ENCODE measurements around the gene RIC1.
"Not testable (repeated sequence)": the region's sequence is repeated elsewhere in the genome, so short reads cannot be mapped to it uniquely, and the experiment has no call there.

The RIC1 gene

DNA sequence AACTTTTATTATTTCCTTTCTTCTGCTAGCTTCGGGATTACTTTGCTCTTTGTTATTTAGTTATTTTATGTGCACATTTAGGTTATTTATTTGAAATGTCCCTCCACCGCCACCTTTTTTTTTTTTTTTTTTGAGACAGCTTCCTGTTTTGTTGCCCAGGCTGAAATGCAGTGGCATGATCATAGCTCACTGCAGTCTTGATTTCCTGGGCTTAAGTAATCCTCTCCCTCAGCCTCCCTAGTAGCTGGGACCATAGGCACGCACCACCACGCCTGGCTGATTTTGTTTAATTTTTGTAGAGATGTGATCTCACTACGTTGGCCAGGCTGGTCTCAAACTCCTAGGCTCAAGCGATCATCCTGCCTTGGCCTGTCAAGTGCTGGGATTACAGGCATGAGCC, 38.5 kb downstream of the RIC1 start:
- no peak for DNase-seq (ENCODE audit: low read depth)

DNA sequence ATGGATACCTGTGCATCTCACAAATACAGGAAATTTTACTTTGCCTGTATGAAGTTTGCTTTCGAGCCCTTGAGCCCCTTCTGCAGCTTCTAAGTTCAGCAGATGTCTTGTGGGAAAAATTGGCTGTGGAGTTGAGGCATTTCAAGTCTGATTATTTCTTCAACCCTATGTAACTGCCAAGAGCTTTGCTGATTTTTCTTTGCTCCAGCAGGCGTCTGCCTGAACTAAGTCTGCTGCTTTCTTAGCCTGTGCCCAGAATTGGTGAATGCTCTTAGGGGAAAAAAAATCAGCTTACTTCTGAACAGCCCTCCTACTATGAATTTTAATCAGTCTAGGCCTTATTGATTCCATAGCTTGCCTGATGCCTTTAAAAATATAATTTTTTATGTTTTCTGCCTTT, 41.2 kb downstream of the RIC1 start:
- DNase-seq (ENCODE audit: low read depth), result no peak

- no peak for DNase-seq (ENCODE audit: low read depth)
These were observed 42.9 kb downstream of the RIC1 start for GRCh38 chr9:5671711-5672353.

- not testable (repeated sequence) for DNase-seq (ENCODE audit: low read depth)
These were observed 46.1 kb downstream of the RIC1 start for GRCh38 chr9:5675046-5675445.

GRCh38 chr9:5683591-5683990, 54.7 kb downstream of the RIC1 start:
- not testable (repeated sequence) for DNase-seq (ENCODE audit: low read depth)

GRCh38 chr9:5684101-5684500, 55.2 kb downstream of the RIC1 start:
- no peak for DNase-seq (ENCODE audit: low read depth)

- no peak for DNase-seq (ENCODE audit: low read depth)
These were observed 59.2 kb downstream of the RIC1 start for GRCh38 chr9:5688109-5688508.

DNA sequence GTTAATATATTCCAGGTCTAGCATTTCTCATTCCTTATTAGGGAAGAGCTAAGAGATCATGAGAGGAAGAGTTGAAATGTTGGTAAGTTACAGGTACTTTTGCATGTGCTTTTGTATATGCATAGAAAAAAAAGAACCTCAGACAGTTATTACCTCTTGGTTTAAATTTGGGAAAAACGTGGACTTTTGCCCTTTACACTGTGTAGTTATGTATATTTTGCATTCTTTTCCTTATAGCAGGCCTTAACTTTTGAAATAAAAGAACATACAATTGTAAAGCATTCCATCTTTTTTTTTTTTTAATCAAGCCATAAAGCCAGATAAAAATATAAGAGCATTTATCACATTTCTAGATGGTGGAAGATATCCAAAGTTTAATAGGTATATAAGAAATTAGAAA, 61.4 kb downstream of the RIC1 start:
- no peak for DNase-seq (ENCODE audit: low read depth)

- no peak for DNase-seq (ENCODE audit: low read depth)
These were observed 67.0 kb downstream of the RIC1 start for GRCh38 chr9:5695860-5696259.

DNA sequence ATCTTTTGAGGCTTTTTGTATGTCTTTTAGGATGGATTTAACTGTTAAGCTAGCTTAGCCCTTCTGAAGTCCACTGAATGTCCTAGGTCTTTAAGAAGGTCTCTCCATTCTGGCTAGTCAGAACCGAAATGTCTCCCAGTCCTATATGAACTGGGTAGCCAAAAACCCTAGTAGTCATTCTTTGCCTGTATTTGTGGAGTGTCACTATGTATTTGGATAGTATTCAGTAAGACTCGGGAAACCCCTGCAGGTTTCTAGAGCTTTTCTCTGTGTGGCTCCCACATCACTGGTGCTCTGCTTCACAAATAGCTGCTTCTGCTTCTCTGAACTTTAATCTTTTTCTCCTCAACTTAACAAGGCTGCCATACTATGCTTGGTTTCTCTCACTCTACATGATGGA, 68.0 kb downstream of the RIC1 start:
- DNase-seq (ENCODE audit: low read depth), result no peak

DNA sequence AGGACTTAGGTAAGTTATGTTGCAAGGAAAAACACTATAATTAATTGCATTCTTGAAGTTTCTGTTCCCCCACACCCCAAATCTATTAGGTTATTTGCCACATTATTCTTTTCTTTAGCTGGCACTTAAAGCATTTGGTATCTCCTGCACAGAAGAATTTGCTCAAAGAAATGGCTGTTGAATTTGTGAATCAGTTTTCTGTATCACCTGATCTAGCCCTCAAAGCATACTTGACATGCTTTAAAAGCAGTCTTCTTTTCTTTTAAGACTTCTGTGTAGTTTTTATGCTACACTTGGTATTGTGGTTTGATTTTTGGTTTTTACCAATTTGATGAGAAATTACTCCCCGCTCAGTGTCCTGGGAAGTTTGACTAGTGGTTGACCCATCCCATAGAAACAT, 69.1 kb downstream of the RIC1 start:
- no peak for DNase-seq (ENCODE audit: low read depth)

- no peak for DNase-seq (ENCODE audit: low read depth)
These were observed 70.1 kb downstream of the RIC1 start for GRCh38 chr9:5698810-5699556.

DNA sequence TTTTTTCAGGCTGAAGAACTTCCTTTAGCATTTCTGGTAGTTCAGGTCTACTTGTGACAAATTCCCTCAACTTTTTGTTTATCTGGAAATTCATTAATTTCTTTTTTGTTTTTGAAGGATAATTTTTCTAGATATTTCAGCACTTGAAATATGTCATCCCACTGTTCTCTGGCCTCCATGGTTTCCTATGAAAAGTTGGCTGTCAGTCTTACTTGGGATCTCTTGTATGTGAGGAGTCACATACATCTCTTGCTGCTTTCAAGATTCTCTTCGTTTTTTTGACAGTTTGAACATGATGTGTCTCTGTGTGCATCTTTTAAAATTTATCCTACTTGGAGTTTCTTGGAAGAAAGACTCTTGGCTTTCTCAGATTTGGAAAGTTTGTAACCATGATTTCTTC, 79.5 kb downstream of the RIC1 start:
- peak; percentile 8 for DNase-seq (ENCODE audit: low read depth)

DNA sequence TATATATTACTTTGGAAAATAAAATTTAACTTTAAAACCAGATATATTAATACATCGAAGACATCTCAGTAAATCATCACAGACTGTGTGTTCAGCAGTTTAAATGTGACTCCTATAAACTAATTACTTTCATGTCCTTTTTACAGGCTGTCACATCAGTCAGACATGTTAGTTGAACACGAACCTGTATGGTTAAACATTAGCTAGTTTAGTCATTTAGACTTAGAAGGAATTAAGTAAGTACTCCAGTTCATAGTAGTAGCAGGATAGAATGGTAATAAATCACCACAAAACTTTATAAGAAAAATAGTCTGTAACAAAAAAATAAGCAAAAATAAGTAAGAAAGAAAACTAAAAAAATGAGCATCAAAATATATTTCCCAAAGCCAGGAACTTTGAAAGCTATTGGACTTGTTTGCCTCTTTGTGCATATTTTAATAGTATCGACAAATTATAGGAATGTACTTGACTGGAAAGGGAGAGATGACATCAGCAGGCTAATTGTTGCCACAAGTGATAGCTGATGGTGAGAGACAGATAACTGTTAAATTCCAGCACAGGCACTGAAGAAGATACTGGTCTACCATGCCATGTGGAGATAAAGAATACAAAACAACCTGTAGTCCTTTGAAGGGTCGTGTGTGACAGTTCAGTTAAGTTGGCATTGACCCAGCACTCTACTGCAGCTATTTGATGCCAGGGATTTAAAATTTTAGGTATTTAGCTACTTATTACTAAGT, 83.9 kb downstream of the RIC1 start:
- no peak for DNase-seq (ENCODE audit: low read depth)

DNA sequence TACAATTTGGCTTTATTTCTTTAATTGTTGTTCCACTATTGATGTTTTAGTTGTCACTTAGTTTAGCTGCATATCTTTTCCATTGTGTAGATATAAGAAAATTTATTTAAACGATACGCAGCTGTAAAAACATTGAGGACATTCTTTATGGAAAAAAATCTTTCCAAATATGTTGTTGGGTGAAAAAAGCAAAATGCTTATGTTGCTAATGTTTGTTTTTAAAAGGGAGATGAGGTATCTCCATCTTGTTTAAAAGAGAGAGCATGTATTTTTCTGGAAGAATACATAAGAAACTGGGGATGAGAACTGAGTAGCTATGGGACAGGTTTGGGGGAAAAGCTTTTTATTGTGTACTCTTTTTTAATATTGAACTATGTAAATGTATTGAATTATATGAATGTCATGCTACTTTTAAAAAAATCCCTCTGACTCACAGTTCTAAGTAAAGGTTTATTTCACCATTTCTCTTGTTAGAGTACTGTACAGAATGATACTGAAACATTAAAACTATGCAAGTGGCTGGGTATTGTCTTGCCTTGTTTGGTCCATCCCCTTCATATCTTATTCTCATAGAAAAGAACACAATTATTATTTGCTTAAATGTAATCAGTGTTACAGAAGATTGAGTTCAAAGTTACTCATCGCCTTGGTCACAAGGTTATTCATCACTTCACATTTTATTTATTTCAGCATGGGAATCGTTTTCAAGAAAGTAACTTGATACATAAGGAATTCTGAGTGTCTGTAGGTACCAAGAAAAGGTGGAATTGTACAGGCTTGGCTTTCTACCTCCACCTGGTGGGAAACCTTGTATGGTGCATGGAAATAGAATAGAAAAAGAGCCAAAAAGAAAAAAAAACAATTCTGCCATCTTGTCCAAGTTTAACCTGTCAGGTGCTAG, 85.8 kb downstream of the RIC1 start:
- DNase-seq (ENCODE audit: low read depth), result peak; percentile 58

DNA sequence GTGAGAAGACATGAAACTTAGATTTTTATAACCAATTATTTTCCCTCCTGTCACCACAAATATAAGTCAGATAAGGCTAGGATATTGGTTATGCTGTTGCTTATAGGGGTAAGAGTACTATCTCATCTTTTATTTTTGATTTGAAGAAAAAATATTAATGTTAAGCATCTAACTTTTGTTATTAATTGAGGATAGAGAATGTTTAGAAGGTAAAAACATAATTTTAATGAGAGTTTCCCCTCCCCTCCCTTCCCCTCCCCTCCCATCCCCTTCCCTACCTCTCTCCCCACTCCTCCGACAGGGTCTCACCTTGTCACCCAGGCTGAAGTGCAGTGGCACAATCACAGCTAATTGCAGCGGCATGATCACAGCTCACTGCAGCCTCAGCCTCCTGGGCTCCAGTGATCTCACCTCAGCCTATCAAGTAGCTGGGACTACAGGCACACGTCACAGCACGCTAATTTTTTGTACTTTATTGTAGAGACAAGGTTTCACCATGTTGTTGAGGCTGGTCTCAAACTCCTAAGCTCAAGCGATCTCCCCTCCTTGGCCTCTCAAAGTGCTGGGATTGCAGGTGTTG, 86.7 kb downstream of the RIC1 start:
- no peak for DNase-seq (ENCODE audit: low read depth)

DNA sequence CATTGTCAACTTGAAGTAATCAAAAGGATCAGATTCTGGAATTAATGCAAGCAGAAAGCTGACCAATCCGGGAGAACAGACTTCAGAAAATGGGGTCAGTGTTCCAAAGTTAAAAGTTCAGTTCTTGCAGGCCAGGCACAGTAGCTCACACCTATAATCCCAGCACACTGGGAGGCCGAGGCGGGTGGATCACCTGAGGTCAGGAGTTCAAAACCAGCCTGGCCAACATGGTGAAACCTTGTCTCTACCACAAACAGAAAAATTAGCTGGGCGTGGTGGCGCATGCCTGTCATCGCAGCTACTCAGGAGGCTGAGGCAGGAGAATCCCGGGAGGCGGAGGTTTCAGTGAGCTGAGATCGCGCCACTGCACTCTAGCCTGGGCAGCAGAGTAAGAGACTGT, 88.5 kb downstream of the RIC1 start:
- not testable (repeated sequence) for DNase-seq (ENCODE audit: low read depth)

- peak; percentile 17 for DNase-seq (ENCODE audit: low read depth)
These were observed 89.6 kb downstream of the RIC1 start for GRCh38 chr9:5718296-5719032.

DNA sequence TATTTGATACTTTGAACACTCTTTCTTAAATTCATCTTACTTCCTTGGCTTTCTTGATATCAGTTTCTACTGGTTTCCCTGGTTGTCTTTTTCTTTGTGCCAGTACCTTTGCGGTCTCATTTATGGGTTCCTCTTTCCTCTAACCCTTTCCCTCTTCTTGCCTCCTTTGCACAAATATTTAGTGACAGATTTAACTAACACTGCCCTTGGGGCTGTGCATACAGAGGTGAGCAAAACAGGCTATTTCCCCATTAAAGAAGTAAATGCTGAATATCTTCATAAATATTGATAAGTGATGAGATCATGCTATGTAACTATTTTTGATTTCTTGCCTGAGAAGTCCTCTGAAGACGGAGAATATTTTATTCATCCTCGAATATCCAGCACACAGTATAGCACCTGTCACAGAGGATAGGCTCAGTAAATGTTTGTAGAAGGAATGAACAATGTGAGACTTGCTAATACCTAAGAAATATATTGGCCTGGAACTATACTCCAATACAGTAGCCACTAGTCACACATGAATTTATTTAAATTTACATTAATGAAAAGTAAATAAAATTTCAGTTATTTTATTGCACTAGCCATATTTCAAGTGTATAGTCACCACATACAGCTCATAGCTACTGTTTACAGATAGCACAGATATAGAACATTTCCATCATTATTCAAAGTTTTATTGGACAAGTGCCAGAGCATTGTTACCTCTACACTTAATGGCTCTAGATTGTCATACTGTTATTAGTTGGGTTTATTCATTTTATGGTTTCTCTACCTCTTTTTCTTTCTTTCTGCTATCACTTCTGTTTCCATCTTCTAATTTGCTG, 90.4 kb downstream of the RIC1 start:
- no peak for DNase-seq (ENCODE audit: low read depth)

GRCh38 chr9:5720151-5720550, 91.2 kb downstream of the RIC1 start:
- DNase-seq (ENCODE audit: low read depth), result no peak
